HL-60 (cell line): ENCODE results near the gene ARHGEF16.

Source experiments
- GABPA ChIP-seq: IDR thresholded peaks from 2 replicates; pipeline ENCODE4 v1.6.1; 2012; ENCODE audit warnings: low read depth
- POLR2AphosphoS5 ChIP-seq: IDR thresholded peaks from 2 replicates; pipeline ENCODE4 v1.6.1; 2012; ENCODE audit warnings: low read depth
- SPI1 ChIP-seq: IDR thresholded peaks from 2 replicates; pipeline ENCODE4 v1.6.1; 2012; ENCODE audit warnings: low read depth, mild to moderate bottlenecking, borderline replicate concordance
- TF ChIP-seq, protein P1 (sequence below): IDR thresholded peaks from one replicate; pipeline ENCODE4 v1.5.1; 2011; ENCODE audit warnings: low read length, control low read depth, inconsistent platforms; ENCODE audit not compliant: insufficient read depth
- TF ChIP-seq, protein P2 (sequence below): IDR thresholded peaks from 2 replicates; pipeline ENCODE4 v1.6.1; 2012; ENCODE audit warnings: low read depth; ENCODE audit not compliant: insufficient replicate concordance

DNA sequence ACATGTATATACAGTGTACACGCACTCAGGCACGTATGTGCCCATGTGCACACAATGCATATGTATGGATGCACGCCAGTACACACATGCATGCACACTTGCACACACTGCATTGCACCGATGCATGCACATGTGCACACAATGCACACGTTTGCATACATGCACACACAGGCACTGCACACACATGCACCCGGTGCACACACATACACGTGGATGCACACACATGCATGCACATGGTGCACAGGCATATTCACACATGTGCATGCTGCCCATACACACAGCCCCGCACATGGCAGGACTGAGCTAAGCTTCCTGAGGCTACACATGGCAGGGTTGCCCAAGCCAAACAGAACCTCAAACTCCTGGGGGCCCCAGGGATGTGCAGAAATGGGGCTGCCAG lies 19.6 kb downstream of the ARHGEF16 start:
- TF ChIP-seq, protein P1, sequence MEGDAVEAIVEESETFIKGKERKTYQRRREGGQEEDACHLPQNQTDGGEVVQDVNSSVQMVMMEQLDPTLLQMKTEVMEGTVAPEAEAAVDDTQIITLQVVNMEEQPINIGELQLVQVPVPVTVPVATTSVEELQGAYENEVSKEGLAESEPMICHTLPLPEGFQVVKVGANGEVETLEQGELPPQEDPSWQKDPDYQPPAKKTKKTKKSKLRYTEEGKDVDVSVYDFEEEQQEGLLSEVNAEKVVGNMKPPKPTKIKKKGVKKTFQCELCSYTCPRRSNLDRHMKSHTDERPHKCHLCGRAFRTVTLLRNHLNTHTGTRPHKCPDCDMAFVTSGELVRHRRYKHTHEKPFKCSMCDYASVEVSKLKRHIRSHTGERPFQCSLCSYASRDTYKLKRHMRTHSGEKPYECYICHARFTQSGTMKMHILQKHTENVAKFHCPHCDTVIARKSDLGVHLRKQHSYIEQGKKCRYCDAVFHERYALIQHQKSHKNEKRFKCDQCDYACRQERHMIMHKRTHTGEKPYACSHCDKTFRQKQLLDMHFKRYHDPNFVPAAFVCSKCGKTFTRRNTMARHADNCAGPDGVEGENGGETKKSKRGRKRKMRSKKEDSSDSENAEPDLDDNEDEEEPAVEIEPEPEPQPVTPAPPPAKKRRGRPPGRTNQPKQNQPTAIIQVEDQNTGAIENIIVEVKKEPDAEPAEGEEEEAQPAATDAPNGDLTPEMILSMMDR = no peak
- no peak for TF ChIP-seq POLR2AphosphoS5
- TF ChIP-seq, protein P2, sequence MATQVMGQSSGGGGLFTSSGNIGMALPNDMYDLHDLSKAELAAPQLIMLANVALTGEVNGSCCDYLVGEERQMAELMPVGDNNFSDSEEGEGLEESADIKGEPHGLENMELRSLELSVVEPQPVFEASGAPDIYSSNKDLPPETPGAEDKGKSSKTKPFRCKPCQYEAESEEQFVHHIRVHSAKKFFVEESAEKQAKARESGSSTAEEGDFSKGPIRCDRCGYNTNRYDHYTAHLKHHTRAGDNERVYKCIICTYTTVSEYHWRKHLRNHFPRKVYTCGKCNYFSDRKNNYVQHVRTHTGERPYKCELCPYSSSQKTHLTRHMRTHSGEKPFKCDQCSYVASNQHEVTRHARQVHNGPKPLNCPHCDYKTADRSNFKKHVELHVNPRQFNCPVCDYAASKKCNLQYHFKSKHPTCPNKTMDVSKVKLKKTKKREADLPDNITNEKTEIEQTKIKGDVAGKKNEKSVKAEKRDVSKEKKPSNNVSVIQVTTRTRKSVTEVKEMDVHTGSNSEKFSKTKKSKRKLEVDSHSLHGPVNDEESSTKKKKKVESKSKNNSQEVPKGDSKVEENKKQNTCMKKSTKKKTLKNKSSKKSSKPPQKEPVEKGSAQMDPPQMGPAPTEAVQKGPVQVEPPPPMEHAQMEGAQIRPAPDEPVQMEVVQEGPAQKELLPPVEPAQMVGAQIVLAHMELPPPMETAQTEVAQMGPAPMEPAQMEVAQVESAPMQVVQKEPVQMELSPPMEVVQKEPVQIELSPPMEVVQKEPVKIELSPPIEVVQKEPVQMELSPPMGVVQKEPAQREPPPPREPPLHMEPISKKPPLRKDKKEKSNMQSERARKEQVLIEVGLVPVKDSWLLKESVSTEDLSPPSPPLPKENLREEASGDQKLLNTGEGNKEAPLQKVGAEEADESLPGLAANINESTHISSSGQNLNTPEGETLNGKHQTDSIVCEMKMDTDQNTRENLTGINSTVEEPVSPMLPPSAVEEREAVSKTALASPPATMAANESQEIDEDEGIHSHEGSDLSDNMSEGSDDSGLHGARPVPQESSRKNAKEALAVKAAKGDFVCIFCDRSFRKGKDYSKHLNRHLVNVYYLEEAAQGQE = no peak
- no peak for TF ChIP-seq GABPA
- TF ChIP-seq SPI1 = no peak
